Testis (tissue), 2 donors: ENCODE data around the gene RPTOR.

Source experiments
- POLR2A ChIP-seq: fragments of 450-650 bp; IDR thresholded peaks from one replicate; pipeline ENCODE4 v1.6.1; 2017; ENCODE audit warnings: antibody characterized with exemption, mild to moderate bottlenecking, moderate library complexity
- TF ChIP-seq, protein P1 (sequence below), 3 experiments: fragments of 450-650 bp in 2 of 3; fragments of 200-600 bp in 1 of 3; sonication (generic) in 1 of 3; IDR thresholded peaks; one replicate each; pipeline ENCODE4 v1.5.1; 2016 to 2019; ENCODE audit warnings: antibody characterized with exemption in 3 of 3, mild to moderate bottlenecking in 2 of 3, moderate library complexity in 1 of 3

DNA sequence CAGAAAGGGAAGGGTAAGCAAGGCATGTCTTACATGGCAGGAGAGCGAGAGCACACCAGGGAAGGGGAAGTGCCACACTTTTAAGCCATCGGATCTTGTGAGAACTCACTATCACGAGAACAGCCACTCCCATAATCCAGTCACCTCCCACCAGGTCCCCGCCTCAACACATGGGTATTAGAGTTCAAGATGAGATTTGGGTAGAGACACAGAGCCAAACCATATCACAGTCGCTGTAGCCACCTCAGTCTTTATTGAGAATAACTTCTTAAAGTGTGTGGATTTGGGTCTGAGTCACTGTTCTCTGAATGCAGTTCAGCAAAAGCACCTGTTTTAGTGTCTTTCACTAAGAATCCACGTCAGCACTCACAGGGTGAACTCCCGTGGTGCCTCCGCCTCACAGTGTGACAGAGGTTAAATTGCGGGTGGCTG lies 251.8 kb downstream of the RPTOR start:
- TF ChIP-seq POLR2A, result no peak
- TF ChIP-seq, protein P1, sequence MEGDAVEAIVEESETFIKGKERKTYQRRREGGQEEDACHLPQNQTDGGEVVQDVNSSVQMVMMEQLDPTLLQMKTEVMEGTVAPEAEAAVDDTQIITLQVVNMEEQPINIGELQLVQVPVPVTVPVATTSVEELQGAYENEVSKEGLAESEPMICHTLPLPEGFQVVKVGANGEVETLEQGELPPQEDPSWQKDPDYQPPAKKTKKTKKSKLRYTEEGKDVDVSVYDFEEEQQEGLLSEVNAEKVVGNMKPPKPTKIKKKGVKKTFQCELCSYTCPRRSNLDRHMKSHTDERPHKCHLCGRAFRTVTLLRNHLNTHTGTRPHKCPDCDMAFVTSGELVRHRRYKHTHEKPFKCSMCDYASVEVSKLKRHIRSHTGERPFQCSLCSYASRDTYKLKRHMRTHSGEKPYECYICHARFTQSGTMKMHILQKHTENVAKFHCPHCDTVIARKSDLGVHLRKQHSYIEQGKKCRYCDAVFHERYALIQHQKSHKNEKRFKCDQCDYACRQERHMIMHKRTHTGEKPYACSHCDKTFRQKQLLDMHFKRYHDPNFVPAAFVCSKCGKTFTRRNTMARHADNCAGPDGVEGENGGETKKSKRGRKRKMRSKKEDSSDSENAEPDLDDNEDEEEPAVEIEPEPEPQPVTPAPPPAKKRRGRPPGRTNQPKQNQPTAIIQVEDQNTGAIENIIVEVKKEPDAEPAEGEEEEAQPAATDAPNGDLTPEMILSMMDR (IDR thresholded peaks at IDR 0.05), result no peak
